ENCODE measurements around the gene ORC5. TPM values are rescaled to one million over a fixed set of nuclear protein-coding genes. Genes with fewer than 3 reads are reported as not detected.

The ORC5 gene
- total RNA-seq, 3 donors from 2014 or later (not counting 1 experiment from before 2014, with no cell fraction given): 7.3 to 13.6 (median 11.8) TPM

DNA sequence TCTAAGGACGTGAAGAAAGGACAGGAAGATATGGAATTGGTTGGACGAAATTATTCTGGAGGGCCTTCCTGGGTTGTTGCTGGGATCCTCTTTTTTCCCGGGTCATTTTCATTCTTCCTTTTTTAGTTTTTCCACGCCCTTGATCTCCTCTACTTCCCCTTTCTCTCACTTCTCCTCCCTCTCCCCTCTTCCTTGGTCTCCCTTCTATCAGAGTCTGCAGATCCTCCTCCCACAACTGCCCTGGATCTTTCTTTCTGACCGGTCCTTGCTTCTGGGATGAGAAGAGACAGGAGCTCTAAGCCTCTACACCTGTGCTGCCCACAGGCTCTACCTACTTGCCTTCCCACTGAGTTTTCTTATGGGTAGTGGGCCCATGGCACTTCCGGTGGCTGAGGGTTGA, 114.7 kb downstream of the ORC5 start:
- Mint-ChIP-seq H3K27me3 (ENCODE audit: low read depth in 2 of 2) (peaks cover 0 to 7% of the 10 kb centered on the region in 2 donors), H3K27ac (no peak overlapping the region), H3K4me1 (no peaks in the 10 kb centered on the region), H3K9me3 (peaks cover 0 to under 1% of the 10 kb centered on the region in 2 donors), H3K4me3 (no peak overlapping the region), H3K36me3 (no peaks in the 10 kb centered on the region)
- TF ChIP-seq, protein P1, sequence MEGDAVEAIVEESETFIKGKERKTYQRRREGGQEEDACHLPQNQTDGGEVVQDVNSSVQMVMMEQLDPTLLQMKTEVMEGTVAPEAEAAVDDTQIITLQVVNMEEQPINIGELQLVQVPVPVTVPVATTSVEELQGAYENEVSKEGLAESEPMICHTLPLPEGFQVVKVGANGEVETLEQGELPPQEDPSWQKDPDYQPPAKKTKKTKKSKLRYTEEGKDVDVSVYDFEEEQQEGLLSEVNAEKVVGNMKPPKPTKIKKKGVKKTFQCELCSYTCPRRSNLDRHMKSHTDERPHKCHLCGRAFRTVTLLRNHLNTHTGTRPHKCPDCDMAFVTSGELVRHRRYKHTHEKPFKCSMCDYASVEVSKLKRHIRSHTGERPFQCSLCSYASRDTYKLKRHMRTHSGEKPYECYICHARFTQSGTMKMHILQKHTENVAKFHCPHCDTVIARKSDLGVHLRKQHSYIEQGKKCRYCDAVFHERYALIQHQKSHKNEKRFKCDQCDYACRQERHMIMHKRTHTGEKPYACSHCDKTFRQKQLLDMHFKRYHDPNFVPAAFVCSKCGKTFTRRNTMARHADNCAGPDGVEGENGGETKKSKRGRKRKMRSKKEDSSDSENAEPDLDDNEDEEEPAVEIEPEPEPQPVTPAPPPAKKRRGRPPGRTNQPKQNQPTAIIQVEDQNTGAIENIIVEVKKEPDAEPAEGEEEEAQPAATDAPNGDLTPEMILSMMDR (IDR thresholded peaks at IDR 0.05): no peak
- no peak overlapping the region for H3K4me3 ChIP-seq (ENCODE audit: low read length)
- ATAC-seq (no peak), DNase-seq (no peak)
- no peaks in the 10 kb centered on the region for H3K27me3 ChIP-seq (ENCODE audit: control insufficient read depth, insufficient read depth, low read length)
- intact Hi-C loops (cut with micrococcal nuclease): no loop called here
- no peaks in the 10 kb centered on the region for H3K36me3 ChIP-seq (ENCODE audit: control insufficient read depth, insufficient read depth, low read length)
- 52% methylated on average over 5 of the region's 6 CpGs for WGBS (ENCODE audit: insufficient coverage)
- no peaks in the 10 kb centered on the region for H3K9me3 ChIP-seq (ENCODE audit: control insufficient read depth, insufficient read depth, low read length)
- H3K27ac ChIP-seq (ENCODE audit: low read length): no peak overlapping the region
- no peaks in the 10 kb centered on the region for H3K4me1 ChIP-seq (ENCODE audit: control insufficient read depth, insufficient read depth, low read length)

DNA sequence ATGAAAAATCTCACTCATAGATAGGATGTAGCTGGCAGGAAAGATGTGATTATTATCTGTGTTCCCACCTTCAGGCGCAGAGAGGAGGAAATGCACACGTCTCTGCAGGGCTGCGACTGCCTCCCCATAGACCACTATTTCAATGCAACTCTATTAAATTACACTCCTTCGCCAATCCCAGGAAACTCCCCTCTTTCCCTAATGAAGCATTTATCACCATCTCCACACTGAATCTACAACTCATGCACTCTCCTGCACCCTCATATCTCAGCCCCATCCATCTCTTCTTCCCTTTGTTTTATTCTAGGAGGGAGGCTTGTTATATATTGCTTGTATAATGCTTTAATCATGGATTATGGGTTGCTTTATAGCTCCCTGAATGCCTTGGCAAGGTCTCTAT, 116.6 kb downstream of the ORC5 start:
- Mint-ChIP-seq H3K36me3 (no peaks in the 10 kb centered on the region), H3K9me3 (no peaks in the 10 kb centered on the region), H3K4me3 (no peak overlapping the region), H3K27me3 (ENCODE audit: low read depth in 2 of 2) (peaks cover 0 to 7% of the 10 kb centered on the region in 2 donors), H3K4me1 (no peaks in the 10 kb centered on the region), H3K27ac (no peak overlapping the region)
- ATAC-seq: no peak
- Histone ChIP-seq H3K36me3 (ENCODE audit: control insufficient read depth, insufficient read depth, low read length) (no peaks in the 10 kb centered on the region), H3K4me3 (ENCODE audit: low read length) (no peak overlapping the region), H3K4me1 (ENCODE audit: control insufficient read depth, insufficient read depth, low read length) (no peaks in the 10 kb centered on the region), H3K9me3 (ENCODE audit: control insufficient read depth, insufficient read depth, low read length) (no peaks in the 10 kb centered on the region), H3K27ac (ENCODE audit: low read length) (no peak overlapping the region), H3K27me3 (ENCODE audit: control insufficient read depth, insufficient read depth, low read length) (no peaks in the 10 kb centered on the region)
- TF ChIP-seq, protein P1 (IDR thresholded peaks at IDR 0.05): no peak
- DNase-seq: no peak
- 26% methylated on average over 4 of the region's 4 CpGs for WGBS (ENCODE audit: insufficient coverage)
- intact Hi-C loops (cut with micrococcal nuclease): no loop called here

DNA sequence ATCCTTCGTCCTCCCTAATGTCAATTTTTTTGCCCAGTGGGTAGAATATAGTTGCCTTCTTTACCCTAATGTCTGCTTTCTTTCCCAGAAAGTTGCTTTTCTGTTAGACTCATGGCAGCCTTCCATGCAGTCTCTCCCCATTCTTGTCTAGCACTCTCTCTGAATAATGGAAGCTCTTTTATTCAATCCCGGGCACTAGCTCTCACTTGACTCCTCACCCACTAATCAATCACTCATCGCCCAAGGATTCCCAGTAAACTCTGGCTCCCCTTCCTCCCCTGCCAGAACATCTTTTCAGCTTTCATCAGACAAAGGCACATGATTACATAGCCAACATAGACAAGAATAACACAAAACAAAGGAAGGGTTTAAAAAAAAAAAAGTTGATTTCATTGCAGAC, 118.2 kb downstream of the ORC5 start:
- no peaks in the 10 kb centered on the region for H3K4me1 ChIP-seq (ENCODE audit: control insufficient read depth, insufficient read depth, low read length)
- no peaks in the 10 kb centered on the region for H3K27me3 ChIP-seq (ENCODE audit: control insufficient read depth, insufficient read depth, low read length)
- intact Hi-C loops (cut with micrococcal nuclease): no loop called here
- Mint-ChIP-seq H3K27ac (no peak overlapping the region), H3K36me3 (no peaks in the 10 kb centered on the region), H3K4me3 (no peak overlapping the region), H3K27me3 (ENCODE audit: low read depth in 2 of 2) (peaks cover 0 to 7% of the 10 kb centered on the region in 2 donors), H3K4me1 (no peaks in the 10 kb centered on the region), H3K9me3 (no peaks in the 10 kb centered on the region)
- ATAC-seq: no peak
- H3K27ac ChIP-seq (ENCODE audit: low read length): no peak overlapping the region
- DNase-seq: no peak
- H3K9me3 ChIP-seq (ENCODE audit: control insufficient read depth, insufficient read depth, low read length): no peaks in the 10 kb centered on the region
- TF ChIP-seq, protein P1 (IDR thresholded peaks at IDR 0.05): no peak
- H3K36me3 ChIP-seq (ENCODE audit: control insufficient read depth, insufficient read depth, low read length): no peaks in the 10 kb centered on the region
- 82% methylated on average over 3 of the region's 3 CpGs for WGBS (ENCODE audit: insufficient coverage)
- H3K4me3 ChIP-seq (ENCODE audit: low read length): no peak overlapping the region

DNA sequence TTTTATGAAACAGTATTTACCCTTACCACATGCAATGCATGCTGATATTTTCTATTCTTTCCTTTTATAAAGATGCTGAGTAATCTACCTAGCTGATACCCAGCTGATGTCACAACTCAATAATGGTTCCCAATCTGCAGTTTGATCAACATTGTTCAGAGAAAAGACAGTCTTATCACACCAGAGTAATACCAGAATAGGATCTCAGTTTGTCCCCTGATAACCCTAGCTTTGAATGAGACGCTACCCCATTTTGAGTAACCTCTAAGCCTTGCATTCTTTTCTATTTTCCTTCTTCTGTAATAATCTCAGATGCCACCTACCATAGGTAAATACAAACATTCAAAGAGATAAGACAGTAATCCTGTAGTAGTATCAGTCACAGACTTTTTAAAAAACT, 118.8 kb downstream of the ORC5 start:
- H3K4me1 ChIP-seq (ENCODE audit: control insufficient read depth, insufficient read depth, low read length): no peaks in the 10 kb centered on the region
- H3K36me3 ChIP-seq (ENCODE audit: control insufficient read depth, insufficient read depth, low read length): no peaks in the 10 kb centered on the region
- peaks cover 0 to 7% of the 10 kb centered on the region in 2 donors for H3K27me3 Mint-ChIP-seq (ENCODE audit: low read depth in 2 of 2)
- H3K4me3 Mint-ChIP-seq: no peak overlapping the region
- WGBS (ENCODE audit: insufficient coverage): 92% methylated on average over 1 of the region's 1 CpG
- H3K9me3 Mint-ChIP-seq: no peaks in the 10 kb centered on the region
- H3K27me3 ChIP-seq (ENCODE audit: control insufficient read depth, insufficient read depth, low read length): no peaks in the 10 kb centered on the region
- intact Hi-C loops (cut with micrococcal nuclease): no loop called here
- H3K36me3 Mint-ChIP-seq: no peaks in the 10 kb centered on the region
- H3K4me1 Mint-ChIP-seq: no peaks in the 10 kb centered on the region
- DNase-seq: no peak
- H3K9me3 ChIP-seq (ENCODE audit: control insufficient read depth, insufficient read depth, low read length): no peaks in the 10 kb centered on the region
- H3K27ac ChIP-seq (ENCODE audit: low read length): no peak overlapping the region
- no peak overlapping the region for H3K27ac Mint-ChIP-seq
- ATAC-seq: no peak
- TF ChIP-seq, protein P1 (IDR thresholded peaks at IDR 0.05): no peak
- no peak overlapping the region for H3K4me3 ChIP-seq (ENCODE audit: low read length)

Data from natural killer cell (primary cell).